ENCODE measurements around the gene LCMT2.
A peak's percentile ranks its signal among the peaks of the same experiment; 100 is the strongest.
"Not testable (repeated sequence)": the region's sequence is repeated elsewhere in the genome, so short reads cannot be mapped to it uniquely, and the experiment has no call there.

LCMT2 gene

DNA sequence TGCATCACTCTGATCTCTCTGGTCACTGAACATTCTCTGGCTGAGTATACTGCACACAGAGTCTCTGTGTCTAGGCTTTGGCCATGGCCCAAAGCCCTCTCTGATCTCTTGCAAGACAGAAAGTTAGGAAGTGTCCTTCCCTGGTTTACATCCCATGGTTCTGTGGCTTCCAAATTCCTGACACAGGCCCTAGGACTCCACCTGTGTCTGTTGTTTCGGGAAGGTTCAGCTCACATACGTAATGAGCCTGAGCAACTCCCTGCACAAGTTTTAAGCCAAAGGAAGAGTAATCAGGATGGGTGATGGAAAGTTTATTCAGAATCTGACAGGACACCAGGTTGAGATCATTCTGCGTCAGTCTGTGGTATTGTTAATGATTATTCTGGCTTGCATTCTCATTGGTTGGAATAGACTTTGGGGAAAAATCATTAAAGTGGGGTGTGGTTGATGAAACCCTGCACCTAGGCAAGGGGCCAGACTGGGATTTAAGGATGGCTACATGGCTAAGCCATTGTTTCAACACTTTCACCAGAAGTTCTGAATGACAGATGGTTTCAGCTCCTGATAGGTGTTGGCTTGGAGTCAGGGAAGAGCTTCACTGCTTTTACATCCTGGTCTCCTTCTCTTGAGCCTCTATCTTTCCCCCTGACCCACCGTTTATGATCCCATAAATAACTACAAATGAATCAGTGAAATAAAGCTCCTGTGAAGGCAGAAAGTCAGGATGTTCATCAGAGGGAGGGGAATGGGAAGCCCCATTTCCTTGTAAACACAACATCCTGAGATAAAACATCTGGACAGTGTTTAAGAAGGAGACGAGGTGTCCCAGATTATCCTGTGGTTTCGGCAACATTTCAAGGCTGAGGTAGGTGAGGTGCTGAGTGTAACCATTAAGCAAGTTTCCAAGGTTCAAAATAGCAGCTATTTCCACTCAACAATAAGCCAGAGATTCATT is 14.1 kb downstream of the LCMT2 start:
- no peak for DNase-seq

DNA sequence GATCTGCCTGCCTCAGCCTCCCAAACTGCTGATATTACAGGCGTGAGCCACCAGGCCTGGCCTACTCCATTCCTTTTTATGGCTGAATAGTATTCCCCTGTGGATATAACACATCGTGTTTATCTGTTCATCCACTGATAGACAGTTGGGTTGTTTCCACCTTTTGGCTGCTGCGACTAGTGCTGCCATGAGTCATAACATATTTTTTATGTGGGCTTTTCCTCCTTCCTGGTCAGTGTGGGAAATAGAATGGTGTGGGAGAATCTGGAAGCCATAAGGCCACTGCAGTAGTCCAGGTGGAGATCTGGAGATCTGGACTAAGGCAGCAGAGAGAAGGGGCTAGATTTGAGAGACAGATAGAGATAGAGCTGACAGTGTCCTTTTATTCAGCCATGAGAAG is 16.2 kb downstream of the LCMT2 start:
- no peak for DNase-seq

DNA sequence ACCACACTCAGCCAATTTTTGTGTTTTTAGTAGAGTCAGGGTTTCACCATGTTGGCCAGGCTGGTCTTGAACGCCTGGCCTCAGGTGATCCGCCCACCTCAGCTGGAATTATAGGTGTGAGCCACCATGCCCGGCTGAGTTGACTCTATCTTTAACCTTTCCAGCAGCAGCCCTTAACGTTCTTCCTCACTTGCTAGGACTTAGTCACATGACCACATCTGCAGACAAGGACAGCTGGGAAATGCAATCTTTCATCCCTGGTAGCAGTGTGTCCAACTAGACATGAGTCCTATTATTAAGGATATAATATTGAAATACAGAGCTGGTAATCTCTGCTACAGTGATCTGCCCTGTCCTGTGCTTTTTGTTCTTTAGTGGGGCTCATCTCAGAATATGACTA is 18.0 kb downstream of the LCMT2 start:
- no peak for DNase-seq

DNA sequence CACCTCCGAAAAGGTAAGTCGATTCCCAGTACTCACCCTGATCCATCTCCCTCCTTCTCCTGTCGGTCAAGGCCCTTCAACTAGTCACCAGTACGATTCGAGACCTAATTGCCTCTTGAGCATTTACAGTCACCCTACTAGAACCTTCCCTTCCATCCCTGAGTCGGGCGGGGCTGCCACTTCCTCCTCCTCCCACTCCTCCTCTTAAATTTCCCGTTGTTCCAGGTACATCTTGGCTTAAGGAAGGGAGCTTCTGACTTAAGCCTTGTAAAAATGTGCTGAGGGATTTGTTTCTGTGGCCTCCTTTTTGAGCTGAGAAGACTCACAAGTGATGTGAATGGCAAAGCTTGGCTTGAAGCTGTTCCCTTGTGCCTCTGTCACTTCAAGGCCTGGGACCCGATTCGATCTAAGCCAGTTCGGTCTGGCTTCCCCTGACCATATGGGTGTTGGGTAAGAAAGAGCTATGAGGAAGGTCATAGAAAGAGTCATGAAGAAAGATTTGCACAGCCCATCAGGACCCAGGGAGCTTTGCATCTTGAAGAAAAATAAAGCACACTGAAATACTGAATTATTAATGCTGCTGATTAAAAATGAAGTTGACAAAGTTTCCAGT is 28.1 kb downstream of the LCMT2 start, which contains the start of gene TGM7:
Gene TGM7, minus strand, starts transcription at position 51 of the 613 bp plus-strand sequence.
- no peak for DNase-seq

DNA sequence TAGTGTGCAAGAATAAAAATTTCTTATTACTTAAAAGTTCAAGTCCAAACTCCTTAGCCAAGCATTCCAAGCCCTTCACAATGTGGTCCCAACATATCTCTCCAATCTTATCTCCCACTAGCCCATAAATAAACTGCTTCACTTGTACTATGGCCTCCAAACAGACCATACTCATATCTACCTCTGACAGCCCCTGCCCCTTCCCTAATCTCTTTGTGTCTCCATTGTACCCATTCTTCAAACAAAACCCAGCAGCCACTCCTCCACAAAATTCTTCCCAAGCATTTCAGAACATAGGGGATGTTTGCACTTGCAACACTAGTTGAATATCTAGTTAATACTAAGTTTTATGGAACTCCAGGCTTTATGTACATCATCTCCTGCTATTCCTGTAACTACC is 30.5 kb downstream of the LCMT2 start:
- no peak for DNase-seq

DNA sequence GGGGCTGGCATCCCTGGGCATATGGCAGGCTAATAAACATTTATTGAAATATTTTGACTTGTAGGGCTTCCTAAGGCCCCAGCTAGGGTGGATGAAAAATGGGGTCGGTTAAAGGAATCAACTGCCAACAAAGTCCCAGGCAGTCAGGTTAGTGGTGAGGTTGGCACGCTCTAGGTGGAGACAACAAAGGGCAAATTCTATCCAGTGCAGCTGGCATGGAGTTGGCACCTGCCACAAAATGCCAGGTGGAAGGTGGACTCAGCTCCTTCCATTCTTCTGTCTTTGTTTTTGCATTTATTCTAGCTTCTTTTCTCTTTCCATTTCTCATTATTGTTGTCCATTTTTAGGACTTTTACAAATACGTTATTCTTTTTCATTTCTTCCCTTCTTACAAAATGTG is 31.0 kb downstream of the LCMT2 start:
- no peak for DNase-seq

DNA sequence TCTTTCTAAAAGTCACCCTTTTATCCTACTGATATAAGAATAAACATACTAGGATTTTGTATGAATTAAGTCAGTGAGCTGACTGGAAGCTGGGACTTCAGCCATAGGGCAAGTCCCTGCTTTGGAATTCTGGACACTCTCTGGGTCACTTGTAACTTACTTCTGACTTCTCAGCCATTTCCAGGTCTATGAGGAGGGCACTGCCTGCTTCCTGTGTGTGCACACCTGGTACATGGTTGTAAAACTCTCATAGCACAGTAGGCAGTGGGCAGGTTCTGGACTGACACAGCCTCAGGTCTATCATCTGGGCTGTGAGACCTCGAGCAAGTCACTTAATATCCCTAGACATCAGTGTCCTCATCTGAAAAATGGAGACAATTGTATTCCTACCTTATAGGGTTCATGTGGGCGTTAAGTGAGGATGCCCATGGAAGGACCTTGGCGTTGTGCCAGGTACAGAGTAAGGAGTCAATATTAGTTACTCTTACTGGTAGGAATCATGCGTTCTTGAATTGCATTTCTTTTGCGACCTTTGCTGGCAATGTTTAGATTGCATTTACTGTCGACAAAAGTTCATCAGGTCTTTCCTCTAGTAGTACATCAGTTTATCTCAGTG is 36.2 kb downstream of the LCMT2 start:
- no peak for DNase-seq

DNA sequence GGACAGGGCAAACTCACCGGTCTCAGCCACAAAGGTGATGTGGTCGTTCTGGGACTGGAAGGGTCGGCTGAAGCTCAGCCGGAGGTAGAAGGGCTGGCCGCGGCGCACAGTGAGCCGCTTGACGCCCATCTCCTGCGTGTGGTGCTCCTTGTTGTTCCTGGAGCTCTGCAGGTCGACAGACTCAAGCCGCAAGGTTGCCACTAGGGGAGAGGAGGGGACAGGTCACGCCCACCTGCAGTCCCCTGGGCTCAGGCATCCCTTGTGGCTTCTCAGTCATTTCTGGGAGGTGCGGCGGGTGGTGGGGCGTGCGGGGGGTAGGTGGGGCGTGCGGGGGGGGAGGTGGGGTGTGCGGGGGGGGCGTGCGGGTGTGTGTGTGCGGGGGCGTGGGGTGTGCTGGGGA is 36.9 kb downstream of the LCMT2 start:
- DNase-seq = no peak

DNA sequence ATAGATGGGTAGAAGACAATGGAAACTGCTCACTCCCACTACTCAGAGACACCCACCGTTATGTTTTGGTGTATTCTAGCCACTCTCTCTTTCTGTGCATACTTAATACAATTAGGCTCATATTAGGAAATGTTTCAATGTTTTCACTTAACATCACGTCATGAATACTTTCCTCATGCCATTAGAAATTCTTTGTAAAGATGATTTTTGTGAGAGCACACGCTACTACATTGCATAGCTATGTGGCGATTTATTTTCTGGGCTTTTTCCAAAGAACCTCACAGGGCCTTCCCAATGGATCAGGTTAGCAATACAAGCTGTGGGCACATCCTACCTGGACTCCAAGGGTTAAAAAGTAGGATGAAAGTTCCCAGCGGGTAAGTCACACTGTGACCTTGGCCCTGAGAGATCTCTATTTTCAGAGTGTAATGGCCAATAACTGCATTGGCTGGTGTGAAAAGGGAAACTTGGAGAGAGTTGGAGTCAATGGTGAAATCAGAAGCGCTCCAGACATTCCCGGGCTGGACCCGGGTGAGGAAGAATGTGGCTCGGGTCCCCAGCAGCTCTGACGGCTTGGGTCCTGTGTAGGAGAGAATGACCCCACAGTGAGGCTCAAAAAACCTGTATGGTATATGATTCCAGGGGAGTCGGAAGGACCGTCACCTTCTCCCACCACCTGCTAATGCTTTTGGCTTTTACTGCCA is 37.8 kb downstream of the LCMT2 start:
- no peak for DNase-seq

DNA sequence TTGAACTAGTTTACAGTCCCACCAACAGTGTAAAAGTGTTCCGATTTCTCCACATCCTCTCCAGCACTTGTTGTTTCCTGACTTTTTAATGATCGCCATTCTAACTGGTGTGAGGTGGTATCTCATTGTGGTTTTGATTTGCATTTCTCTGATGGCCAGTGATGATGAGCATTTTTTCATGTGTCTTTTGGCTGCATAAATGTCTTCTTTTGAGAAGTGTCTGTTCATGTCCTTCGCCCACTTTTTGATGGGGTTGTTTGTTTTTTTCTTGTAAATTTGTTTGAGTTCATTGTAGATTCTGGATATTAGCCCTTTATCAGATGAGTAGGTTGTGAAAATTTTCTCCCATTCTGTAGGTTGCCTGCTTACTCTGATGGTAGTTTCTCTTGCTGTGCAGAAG is 40.7 kb downstream of the LCMT2 start:
- DNase-seq = not testable (repeated sequence)

DNA sequence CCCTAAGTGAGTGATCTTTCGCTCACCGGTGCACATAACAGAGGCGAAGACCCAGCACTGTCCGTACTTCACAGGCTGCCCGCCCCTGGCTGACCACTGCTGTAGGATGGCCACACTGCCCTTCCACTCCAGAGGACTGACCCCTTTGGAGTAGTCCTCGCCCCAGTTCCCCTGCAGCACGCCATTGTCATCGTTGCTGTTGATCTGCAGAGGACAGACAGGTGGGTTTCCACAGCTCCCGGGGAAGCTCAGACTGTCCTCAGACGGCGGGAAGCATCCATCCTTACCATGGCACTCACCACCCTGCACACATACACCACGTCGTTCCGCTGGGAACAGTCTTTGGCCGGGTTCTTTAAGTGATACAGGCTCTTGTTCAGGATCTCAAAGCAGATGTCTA is 43.1 kb downstream of the LCMT2 start:
- DNase-seq = no peak

DNA sequence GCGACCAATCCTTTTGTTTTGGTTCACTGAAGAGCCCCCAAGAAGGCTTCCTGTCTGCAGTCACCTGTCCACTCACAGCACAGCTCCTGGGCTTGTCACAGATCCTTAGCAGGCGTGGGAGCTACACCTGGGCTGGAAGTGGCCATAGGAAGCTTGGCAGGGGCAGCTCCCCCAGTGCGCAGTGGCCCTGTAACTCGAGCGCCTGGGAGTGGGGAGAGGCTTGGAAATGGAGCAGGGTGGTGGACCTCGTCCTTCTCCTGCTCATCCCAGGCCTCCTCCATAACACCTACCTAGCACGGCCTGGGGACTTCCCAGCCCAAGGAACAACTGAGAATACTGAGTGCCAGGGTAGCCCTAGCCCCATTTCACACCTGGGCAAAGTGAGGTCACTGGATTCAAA is 44.3 kb downstream of the LCMT2 start:
- DNase-seq = no peak

DNA sequence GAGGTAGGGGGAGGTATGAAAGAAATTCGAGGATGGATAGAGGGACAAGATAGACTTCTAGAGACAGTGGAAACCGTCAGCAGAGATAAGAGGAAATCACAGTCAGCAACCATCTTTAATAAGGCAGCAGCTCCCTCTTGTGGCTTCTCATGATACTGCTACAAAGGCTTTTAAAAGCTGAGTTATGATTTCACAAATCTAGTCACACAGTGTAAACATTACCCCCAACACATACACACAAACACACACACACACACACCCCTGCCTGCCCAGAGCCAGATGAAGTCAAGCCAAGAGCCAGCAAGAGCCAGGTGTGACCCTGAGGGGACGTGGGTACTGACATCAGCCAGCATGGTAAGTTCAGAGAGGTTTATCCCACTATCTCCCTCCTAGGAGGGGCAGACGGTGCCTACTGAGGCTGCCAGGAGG is 44.8 kb downstream of the LCMT2 start:
- DNase-seq = peak; percentile 25

DNA sequence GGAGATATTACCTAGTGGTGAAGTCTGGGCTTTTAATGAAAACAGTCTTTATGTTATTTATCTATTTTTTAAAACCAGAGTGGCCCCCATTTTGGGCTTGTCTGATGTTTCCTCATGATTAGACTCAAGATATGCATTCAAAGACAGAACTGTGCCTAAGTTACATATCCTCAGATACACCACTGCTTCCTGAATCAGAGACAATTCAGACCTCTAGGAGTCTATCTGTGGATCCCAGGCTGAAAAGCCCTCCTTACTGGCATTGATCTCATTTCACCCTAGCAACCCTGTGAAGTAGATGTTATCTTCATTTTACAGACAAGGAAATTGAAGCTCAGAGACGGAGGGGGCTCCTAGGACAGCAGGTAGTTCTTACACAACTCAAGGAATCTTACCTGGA is 46.8 kb downstream of the LCMT2 start:
- DNase-seq = no peak

DNA sequence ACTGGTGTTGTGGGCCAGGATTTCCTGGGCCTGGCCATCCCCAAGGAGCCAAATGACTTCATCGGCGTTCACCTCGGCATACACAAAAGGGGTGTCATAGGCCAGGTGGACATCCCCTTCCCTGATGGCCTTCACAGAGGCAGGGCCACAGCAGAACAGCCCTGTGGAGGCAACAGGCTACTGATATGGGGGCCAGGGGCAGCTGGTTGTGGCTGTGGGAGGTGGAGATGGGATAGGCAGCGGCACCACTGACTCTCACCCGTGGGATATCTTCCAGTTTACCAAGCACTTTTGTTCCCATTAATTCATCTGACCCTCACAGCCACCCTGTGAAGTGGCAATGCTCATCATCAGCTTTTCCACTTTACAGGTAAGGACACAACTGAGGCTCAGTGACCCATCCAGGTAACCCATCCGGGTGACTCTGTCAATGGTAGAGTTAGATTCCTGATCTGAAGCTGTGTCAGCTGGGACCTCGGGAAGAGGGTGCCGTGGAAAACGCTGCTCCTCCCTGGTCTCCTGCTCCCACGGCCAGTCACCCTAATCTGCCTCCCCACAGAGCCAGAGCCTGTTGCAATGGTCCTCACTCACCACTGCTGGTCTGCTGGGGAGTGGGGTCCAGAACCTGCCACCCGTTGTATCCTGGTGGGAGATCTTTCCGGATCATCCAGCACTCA is 48.3 kb downstream of the LCMT2 start:
- DNase-seq = no peak

DNA sequence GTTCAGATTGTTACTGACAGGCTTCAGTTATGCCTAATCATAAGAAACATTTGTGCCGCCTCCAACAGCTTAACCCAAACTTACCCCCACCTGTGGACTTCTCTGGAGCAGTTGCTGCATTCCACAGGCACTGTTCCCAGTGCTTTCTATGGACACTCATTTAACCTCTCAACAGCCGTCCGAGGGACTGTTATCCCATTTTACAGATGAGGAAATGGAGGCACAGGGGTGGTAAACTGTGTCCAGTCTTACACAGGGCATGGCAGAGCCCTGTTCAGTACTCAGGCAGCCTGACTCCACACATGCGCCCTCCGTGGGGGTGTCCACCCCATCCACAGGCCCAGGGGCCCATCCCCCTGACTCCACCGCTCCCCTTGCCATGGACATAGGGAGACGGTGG is 49.4 kb downstream of the LCMT2 start:
- no peak for DNase-seq

DNA sequence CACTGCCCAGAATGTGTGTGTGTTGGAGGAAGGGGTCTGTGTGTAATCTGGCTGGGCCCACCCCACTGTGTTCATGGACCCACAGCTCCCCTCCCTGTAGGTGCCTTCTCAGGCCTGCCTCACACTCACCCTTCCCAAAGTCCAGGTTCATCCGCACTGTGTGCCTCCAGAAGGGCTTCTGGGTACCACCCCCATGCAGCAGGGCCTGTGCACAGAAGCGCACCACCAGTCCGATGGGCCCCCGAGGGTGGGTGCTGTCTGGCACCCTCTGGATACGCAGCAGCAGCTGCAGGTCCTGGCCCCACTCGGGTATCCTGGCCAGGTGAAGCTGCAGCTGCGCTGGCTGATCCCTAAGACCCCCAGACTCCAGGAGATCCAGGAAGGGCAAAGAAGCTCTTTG is 50.9 kb downstream of the LCMT2 start:
- no peak for DNase-seq

DNA sequence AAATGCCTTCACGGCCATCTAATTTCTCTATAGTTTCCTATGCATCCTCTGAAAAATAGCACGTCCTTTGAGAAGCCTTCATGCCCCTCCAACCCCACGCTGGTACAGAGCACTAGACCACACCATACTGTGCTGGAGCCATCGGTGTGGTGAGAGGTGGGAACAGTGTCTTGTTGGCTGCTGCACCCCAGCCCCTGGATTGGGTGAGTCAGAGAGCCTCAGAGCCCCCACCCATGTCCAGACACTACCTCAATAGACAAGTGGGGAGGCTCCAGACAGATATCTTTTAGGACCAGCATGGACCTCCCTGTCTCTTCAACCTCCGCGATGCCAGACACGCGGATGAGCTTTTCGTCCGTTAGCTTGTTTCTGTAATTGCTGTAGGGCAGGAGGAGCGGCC is 51.5 kb downstream of the LCMT2 start:
- DNase-seq = no peak

DNA sequence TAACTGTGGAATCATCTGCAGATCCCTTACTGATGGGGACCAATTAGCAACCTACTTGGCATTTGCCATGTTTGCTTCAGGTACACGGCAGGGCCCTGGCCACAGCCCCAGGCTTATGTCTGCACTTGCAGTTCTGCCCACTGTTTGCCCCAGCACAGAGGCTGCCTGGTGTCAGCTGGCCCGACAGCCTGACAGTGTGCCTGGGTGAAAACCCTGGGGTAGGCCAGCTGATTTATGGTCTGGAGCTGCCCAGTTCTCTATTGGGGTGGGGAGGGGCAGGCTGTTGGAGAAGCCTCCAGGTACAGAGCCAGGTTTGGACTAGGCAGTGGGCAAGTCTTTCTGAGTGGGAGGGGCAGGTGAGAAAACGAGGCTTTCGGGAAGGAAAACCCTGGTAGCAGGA is 52.5 kb downstream of the LCMT2 start:
- DNase-seq = no peak

DNA sequence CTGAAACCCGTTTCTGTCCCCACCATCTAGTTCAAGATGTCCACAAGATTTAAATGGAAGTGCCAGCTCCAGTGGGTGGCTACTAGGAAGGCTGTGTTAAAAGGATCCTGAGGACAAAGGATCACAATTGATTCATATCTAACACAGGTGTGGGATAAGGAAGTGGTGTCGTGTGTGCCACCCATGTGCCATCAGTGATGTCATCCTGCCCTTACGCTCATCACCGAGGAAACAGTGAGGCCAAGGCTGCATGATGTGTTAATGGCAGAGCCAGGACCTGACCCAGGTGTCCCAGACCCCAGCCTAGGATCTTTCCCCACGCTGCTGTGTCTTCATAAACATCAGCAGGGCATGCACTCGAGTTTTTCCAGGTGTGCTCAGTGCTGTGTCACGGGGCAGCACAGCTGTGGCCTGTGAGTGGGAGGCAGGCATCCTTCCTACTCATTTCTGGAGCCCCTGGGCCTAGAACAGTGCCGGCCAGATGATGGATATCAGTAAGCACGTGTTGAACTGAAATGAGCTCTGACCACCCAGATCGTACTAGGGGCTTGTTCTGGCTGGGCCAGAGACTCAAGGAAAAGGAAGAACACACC is 53.0 kb downstream of the LCMT2 start:
- no peak for DNase-seq

DNA sequence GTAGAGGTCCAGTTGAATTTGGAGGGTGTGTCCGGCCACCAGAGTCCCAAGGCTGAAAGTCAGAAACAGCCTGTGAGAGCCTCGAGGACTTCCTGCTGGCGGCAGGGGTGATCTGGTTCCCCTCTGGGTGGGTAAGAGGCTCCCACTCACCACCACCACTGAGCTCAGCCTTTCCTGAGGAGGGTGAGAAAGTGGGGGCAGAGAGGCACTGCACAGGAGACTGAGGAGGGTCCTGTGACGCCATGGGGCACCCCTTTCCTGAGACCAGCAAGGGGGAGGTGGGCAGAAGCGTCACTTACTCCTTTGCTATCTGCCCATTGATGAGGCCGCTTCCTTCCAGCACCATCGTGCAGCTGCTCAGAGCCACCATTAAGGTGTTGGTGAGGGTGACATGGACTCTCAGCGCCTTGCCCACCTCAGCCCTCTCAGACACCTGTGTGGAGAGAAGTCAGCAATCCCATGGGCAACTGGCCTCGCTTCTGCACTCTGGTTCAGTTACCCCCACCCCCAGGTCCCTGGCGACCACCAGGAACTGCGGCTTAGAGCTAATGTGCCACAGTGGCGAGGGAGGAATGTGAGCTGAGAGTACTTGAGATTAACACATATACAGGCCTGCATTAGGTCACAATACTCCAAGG is 53.7 kb downstream of the LCMT2 start:
- no peak for DNase-seq
